Fibroblast of villous mesenchyme (primary cell): ENCODE data around the gene DEGS2. TPM values are rescaled to one million over a fixed set of nuclear protein-coding genes. Genes with fewer than 3 reads are reported as not detected.

Experiments
- DNase-seq: peaks from one replicate; pipeline ENCODE4 v3.0.0-alpha.2; 2010; ENCODE audit warnings: low read depth
- H3K4me3 ChIP-seq: 2 replicates; pipeline ENCODE4 v1.5.1; 2011; ENCODE audit warnings: low read depth, mild to moderate bottlenecking, low read length
- CTCF ChIP-seq: IDR thresholded peaks from 2 replicates; pipeline ENCODE4 v1.5.1; 2012; ENCODE audit warnings: low read depth, mild to moderate bottlenecking, low read length; ENCODE audit not compliant: insufficient read depth
- total RNA-seq: library from RNA; depleted of rRNA; stranded (reverse); fragments of >200 nt; gene quantifications from 2 replicates; pipeline ENCODE4 v1.2.3, GENCODE V29; 2012

The DEGS2 gene
- total RNA-seq, 1 donor: not detected

DNA sequence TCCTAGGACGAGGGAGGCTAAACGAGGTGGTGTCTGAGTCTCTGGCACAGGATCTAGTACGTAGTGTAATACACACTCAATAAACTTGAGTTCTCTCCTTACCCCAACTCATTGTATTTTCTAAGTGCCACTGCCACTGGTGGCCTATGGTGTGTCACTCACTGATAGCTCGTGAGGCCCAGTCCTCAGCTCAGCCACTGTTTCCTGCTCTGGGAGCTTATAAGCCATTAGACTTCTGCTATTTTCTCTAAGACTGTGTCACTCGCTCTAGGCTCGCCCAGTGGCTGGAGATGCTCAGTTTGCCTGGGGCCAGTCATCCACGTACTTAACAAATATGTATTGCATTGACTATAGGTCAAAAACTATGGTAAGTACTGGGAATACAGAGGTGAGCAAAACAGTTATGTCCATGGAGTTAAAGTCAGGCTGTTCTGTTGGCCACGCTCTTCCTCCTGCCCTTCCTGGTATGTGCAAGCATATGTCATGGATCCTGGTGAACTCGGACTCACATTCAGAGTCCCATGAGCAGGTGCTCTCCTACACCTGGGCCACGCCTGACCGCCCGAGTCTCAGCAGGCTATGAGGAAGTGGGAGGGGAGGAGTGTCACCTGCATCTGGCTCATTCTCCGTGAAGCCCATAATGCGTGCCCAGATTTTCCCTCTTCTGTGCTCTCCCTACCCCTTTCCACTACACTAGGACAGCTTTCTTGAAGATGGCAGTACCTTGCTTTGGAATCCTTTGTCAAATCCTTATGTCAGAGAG is 41.6 kb downstream of the DEGS2 start:
- DNase-seq: no peak
- no peak for TF ChIP-seq CTCF
- H3K4me3 ChIP-seq: no peak overlapping the region

DNA sequence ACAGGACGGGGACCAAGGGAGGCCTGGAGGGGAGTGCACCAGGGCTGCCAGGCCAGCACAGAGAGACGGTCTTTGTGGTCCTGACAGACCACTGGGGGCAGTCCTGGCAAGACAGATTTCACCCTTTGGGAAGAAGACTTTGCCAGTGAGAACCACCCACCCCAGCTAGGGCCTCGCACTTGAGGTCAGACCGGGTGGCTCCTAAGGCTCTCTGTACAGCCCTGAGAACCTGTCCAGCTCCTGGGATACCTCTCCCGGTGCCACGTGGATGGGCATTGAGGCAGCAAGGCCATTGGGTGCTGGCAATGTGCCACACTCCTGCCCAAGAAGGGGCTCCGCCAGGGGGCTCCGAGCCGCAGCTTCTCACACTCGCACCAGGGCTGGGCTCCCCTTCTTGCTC is 42.4 kb downstream of the DEGS2 start:
- DNase-seq: no peak
- TF ChIP-seq CTCF: no peak
- no peak overlapping the region for H3K4me3 ChIP-seq

- no peak overlapping the region for H3K4me3 ChIP-seq
- DNase-seq: no peak
- TF ChIP-seq CTCF: no peak
Observed at GRCh38 chr14:100116134-100116533, 43.3 kb downstream of the DEGS2 start.

GRCh38 chr14:100115726-100116125 is 43.7 kb downstream of the DEGS2 start:
- TF ChIP-seq CTCF: no peak
- no peak for DNase-seq
- H3K4me3 ChIP-seq: no peak overlapping the region

- H3K4me3 ChIP-seq: no peak overlapping the region
- no peak for DNase-seq
- no peak for TF ChIP-seq CTCF
Observed at GRCh38 chr14:100115236-100115635, 44.2 kb downstream of the DEGS2 start.

DNA sequence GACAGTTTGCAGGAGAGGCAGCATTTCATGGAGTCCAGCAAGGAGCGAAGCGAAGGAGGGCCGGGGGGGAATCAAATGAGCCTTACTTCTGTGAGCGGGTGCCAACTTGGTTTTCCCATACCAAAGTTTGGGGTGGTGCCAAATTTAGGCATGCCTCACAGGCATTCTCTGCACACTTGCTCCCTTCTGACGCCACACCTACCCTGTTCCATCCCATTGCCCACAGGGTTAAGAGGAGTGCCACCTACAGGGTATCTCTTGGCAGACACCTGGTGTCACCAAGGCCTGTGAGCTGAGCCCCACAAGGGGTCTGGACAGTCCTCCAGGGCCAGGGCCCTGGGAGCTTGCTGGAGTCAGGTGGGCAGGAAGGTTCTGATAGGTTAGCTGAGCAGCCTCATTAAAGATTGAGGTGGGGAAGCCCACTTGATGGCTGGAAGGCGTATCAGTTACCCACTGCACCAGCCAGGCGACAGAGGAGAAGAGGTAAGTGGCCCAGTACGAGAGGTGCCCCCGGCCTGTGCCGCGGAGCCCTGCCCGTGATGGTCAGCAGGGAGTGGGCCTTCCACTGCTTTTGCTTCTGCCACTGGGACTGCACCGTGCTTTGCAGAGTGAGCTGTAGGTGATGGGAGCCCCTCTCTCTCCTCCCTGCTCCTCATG is 45.2 kb downstream of the DEGS2 start:
- no peak overlapping the region for H3K4me3 ChIP-seq
- no peak for TF ChIP-seq CTCF
- DNase-seq: no peak
